Measurements from ENCODE around the gene GNAQ. TPM values are rescaled to one million over a fixed set of nuclear protein-coding genes. Genes with fewer than 3 reads are reported as not detected.

GNAQ gene
- total and polyA plus RNA-seq, 2 of the 4 experiments (the other 2 are of a cell fraction), result 23.1 to 50.7 TPM

GRCh38 chr9:77953590-77953989 is 78.0 kb downstream of the GNAQ start:
- TF ChIP-seq NFE2L2 (IDR thresholded peaks at IDR 0.05; ENCODE audit: low read depth, low read length) (no peak), MAFK (IDR thresholded peaks at IDR 0.05; ENCODE audit: low read depth, low read length) (no peak), MAZ (IDR thresholded peaks at IDR 0.05; ENCODE audit: borderline replicate concordance, low read depth, low read length) (no peak), POLR2A (IDR thresholded peaks at IDR 0.05; ENCODE audit: low read depth, low read length) (no peak), CHD1 (IDR thresholded peaks at IDR 0.05; ENCODE audit: low read depth, low read length) (no peak)
- TF ChIP-seq, protein P1, sequence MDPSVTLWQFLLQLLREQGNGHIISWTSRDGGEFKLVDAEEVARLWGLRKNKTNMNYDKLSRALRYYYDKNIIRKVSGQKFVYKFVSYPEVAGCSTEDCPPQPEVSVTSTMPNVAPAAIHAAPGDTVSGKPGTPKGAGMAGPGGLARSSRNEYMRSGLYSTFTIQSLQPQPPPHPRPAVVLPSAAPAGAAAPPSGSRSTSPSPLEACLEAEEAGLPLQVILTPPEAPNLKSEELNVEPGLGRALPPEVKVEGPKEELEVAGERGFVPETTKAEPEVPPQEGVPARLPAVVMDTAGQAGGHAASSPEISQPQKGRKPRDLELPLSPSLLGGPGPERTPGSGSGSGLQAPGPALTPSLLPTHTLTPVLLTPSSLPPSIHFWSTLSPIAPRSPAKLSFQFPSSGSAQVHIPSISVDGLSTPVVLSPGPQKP (IDR thresholded peaks at IDR 0.05; ENCODE audit: borderline replicate concordance, low read depth, low read length), result no peak
- Histone ChIP-seq H3K9me3 (ENCODE audit: control insufficient read depth, insufficient read depth, low read length) (no peaks in the 10 kb centered on the region), H4K20me1 (ENCODE audit: insufficient read depth, low read length) (peaks cover 44% of the 10 kb centered on the region; the same call in 1 of the 2 replicates), H3K4ac (ENCODE audit: low read depth, low read length) (no peak overlapping the region), H4K8ac (ENCODE audit: low read depth in 2 of 2, low read length in 2 of 2) (no peak overlapping the region), H2BK20ac (ENCODE audit: low read depth, low read length) (no peak overlapping the region), H2BK120ac (ENCODE audit: low read depth, low read length) (no peak overlapping the region), H3K36me3 (ENCODE audit: control insufficient read depth, insufficient read depth, low read length) (no peaks in the 10 kb centered on the region), H3K14ac (replicated peaks; ENCODE audit: low read depth, low read length) (no peak overlapping the region), H2BK15ac (ENCODE audit: low read depth, low read length) (no peak overlapping the region), H2AK9ac (replicated peaks; ENCODE audit: low read depth, low read length, poor library complexity) (no peak overlapping the region), H3K9me1 (ENCODE audit: insufficient read depth, low read length) (peaks cover 28% of the 10 kb centered on the region), H3K4me2 (ENCODE audit: low read depth, low read length) (no peak overlapping the region), H3K4me3 (ENCODE audit: insufficient read depth, low read depth, low read length) (no peak overlapping the region), H3K27me3 (ENCODE audit: control insufficient read depth, insufficient read depth, low read length) (no peaks in the 10 kb centered on the region), H4K5ac (ENCODE audit: low read depth, low read length) (no peak overlapping the region), H3K4me1 (ENCODE audit: control insufficient read depth, insufficient read depth, low read length) (peaks cover 10% of the 10 kb centered on the region), H2AFZ (replicated peaks; ENCODE audit: low read length, poor library complexity) (no peak overlapping the region), H2BK5ac (ENCODE audit: low read depth, low read length, poor library complexity, severe bottlenecking) (no peak overlapping the region), H3K9ac (ENCODE audit: low read depth, low read length) (no peak overlapping the region), H3K23ac (ENCODE audit: low read depth, low read length) (no peak overlapping the region), H2AK5ac (ENCODE audit: low read depth, low read length) (no peak overlapping the region), H3K79me1 (ENCODE audit: low read depth in 1 of 2, low read length in 2 of 2) (peaks cover 34 to 63% of the 10 kb centered on the region in 2 experiments), H3K18ac (ENCODE audit: low read depth, low read length) (no peak overlapping the region), H3K27ac (ENCODE audit: insufficient read depth, low read length) (peak overlapping the region; percentile 29; the same call in 1 of the 2 replicates), H4K91ac (ENCODE audit: insufficient read depth, low read depth, low read length) (no peak overlapping the region), H3K56ac (ENCODE audit: extremely low read depth, insufficient read depth, low read length) (no peak overlapping the region)
- dilution Hi-C loops (cut with HindIII; ENCODE audit: low sequenced_read_pairs, unreplicated experiment), result no loop called here
- ChIA-PET CTCF (interaction anchor here (1.3 kb wide), 1 partner anchor 24 kb away, joined by 3 read pairs; no protein-coding TSS in a partner anchor), POLR2A (ENCODE audit: unreplicated experiment) (no interaction called here)
- BruUV-seq (replicated peaks), result no TSS peak
- DNase-seq (no peak), ATAC-seq (ENCODE audit: low read depth) (peak; percentile 16; the same call in 1 of the 2 replicates)
- in situ Hi-C loops (cut with MboI; ENCODE audit: low sequenced_read_pairs), result no loop called here
- intact Hi-C loops (cut with micrococcal nuclease), result no loop called here

Data from IMR-90 (cell line).